Measurements from ENCODE around the gene SIRPD. TPM values are rescaled to one million over a fixed set of nuclear protein-coding genes. Genes with fewer than 3 reads are reported as not detected.

The SIRPD gene
- total RNA-seq, 1 donor from 2014 or later = not detected

DNA sequence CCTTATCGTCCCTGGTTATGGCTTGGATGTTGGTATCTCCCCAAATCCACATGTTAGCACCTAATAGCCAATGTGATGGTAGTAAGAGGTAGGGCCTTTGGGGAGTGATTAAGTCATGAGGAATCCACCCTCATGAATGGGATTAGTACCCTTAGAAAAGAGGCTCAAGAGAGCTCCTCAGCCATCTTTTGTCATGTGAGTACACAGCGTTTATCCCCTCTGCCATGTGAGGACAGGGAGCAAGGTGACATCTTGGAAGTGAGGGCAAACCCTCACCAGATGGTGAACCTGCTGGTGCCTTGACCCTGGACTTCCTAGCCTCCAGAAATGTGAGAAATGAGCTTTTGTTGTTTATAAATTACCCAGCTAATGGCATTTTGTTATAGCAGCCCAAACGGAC, 50.2 kb downstream of the SIRPD start:
- Mint-ChIP-seq H3K9me3 (peaks cover 8% of the 10 kb centered on the region), H3K36me3 (no peaks in the 10 kb centered on the region), H3K4me3 (no peak overlapping the region), H3K27ac (no peak overlapping the region), H3K4me1 (no peaks in the 10 kb centered on the region), H3K27me3 (ENCODE audit: insufficient read depth, low read depth) (peaks cover 2% of the 10 kb centered on the region)
- Histone ChIP-seq H3F3A (ENCODE audit: low read depth) (no peaks in the 10 kb centered on the region), H3K27ac (no peak overlapping the region), H3K27me3 (no peaks in the 10 kb centered on the region), H3K4me3 (no peak overlapping the region), H3K4me1 (peaks cover 3% of the 10 kb centered on the region), H3K79me2 (ENCODE audit: low read depth) (no peaks in the 10 kb centered on the region), H3K9me3 (ENCODE audit: low read depth) (no peaks in the 10 kb centered on the region), H2AFZ (replicated peaks) (no peak overlapping the region), H3K4me2 (no peak overlapping the region), H3K9ac (no peak overlapping the region), H4K20me1 (ENCODE audit: low read depth) (no peaks in the 10 kb centered on the region), H3K36me3 (no peaks in the 10 kb centered on the region)
- peak; percentile 60 for DNase-seq (ENCODE audit: low spot score)
- TF ChIP-seq EZH2phosphoT487 (IDR thresholded peaks at IDR 0.05) (no peak), CTCF (IDR thresholded peaks at IDR 0.05) (no peak), EZH2 (IDR thresholded peaks at IDR 0.05) (no peak)

GRCh38 chr20:1505871-1506270, 51.6 kb downstream of the SIRPD start:
- no peaks in the 10 kb centered on the region for H3K27me3 ChIP-seq
- no peaks in the 10 kb centered on the region for H3K79me2 ChIP-seq (ENCODE audit: low read depth)
- H3K4me3 ChIP-seq = no peak overlapping the region
- peaks cover 3% of the 10 kb centered on the region for H3K4me1 ChIP-seq
- no peak overlapping the region for H3K27ac Mint-ChIP-seq
- H3K9ac ChIP-seq = no peak overlapping the region
- TF ChIP-seq EZH2phosphoT487 (IDR thresholded peaks at IDR 0.05) = no peak
- TF ChIP-seq CTCF (IDR thresholded peaks at IDR 0.05) = no peak
- TF ChIP-seq EZH2 (IDR thresholded peaks at IDR 0.05) = no peak
- H3K27ac ChIP-seq = no peak overlapping the region
- no peaks in the 10 kb centered on the region for H4K20me1 ChIP-seq (ENCODE audit: low read depth)
- no peaks in the 10 kb centered on the region for H3F3A ChIP-seq (ENCODE audit: low read depth)
- no peaks in the 10 kb centered on the region for H3K36me3 ChIP-seq
- H3K4me1 Mint-ChIP-seq = no peaks in the 10 kb centered on the region
- H3K9me3 ChIP-seq (ENCODE audit: low read depth) = no peaks in the 10 kb centered on the region
- H3K4me2 ChIP-seq = no peak overlapping the region
- H2AFZ ChIP-seq (replicated peaks) = no peak overlapping the region
- peaks cover 9% of the 10 kb centered on the region for H3K9me3 Mint-ChIP-seq
- no peak overlapping the region for H3K4me3 Mint-ChIP-seq
- no peak for DNase-seq (ENCODE audit: low spot score)
- no peaks in the 10 kb centered on the region for H3K36me3 Mint-ChIP-seq
- H3K27me3 Mint-ChIP-seq (ENCODE audit: insufficient read depth, low read depth) = peaks cover under 1% of the 10 kb centered on the region

- Histone ChIP-seq H3K27ac (no peak overlapping the region), H3K9me3 (ENCODE audit: low read depth) (no peaks in the 10 kb centered on the region), H3K36me3 (no peaks in the 10 kb centered on the region), H3K4me1 (peaks cover 3% of the 10 kb centered on the region), H3K4me2 (no peak overlapping the region), H3F3A (ENCODE audit: low read depth) (no peaks in the 10 kb centered on the region), H4K20me1 (ENCODE audit: low read depth) (no peaks in the 10 kb centered on the region), H2AFZ (replicated peaks) (no peak overlapping the region), H3K79me2 (ENCODE audit: low read depth) (no peaks in the 10 kb centered on the region), H3K27me3 (no peaks in the 10 kb centered on the region), H3K4me3 (no peak overlapping the region), H3K9ac (no peak overlapping the region)
- TF ChIP-seq EZH2phosphoT487 (IDR thresholded peaks at IDR 0.05) (no peak), EZH2 (IDR thresholded peaks at IDR 0.05) (no peak), CTCF (IDR thresholded peaks at IDR 0.05) (no peak)
- Mint-ChIP-seq H3K4me3 (no peak overlapping the region), H3K9me3 (peaks cover 9% of the 10 kb centered on the region), H3K27ac (no peak overlapping the region), H3K36me3 (no peaks in the 10 kb centered on the region), H3K4me1 (no peaks in the 10 kb centered on the region), H3K27me3 (ENCODE audit: insufficient read depth, low read depth) (no peaks in the 10 kb centered on the region)
- no peak for DNase-seq (ENCODE audit: low spot score)
Observed at GRCh38 chr20:1505361-1505760, 52.1 kb downstream of the SIRPD start.
